Glomerular endothelial cell (primary cell): Measurements from ENCODE around the gene TM6SF1. TPM values are rescaled to one million over a fixed set of nuclear protein-coding genes. Genes with fewer than 3 reads are reported as not detected.
"Not testable (repeated sequence)": the region's sequence is repeated elsewhere in the genome, so short reads cannot be mapped to it uniquely, and the experiment has no call there.

Experiments
- DNase-seq: peaks from one replicate; pipeline ENCODE4 v3.0.0-alpha.2; 2011; ENCODE audit warnings: low read depth, low spot score; ENCODE audit errors: extremely low read depth
- total RNA-seq: library from RNA; depleted of rRNA; stranded (reverse); fragments of >200 nt; gene quantifications from 2 replicates; pipeline ENCODE4 v1.2.3, GENCODE V29; 2015

TM6SF1 gene
- total RNA-seq, 1 donor from 2014 or later = 38.0 TPM

- DNase-seq = no peak
These were observed 8.0 kb downstream of the TM6SF1 start for GRCh38 chr15:83115410-83115809.

- DNase-seq = no peak
These were observed 8.6 kb downstream of the TM6SF1 start for GRCh38 chr15:83115831-83116565.

- no peak for DNase-seq
These were observed 10.9 kb downstream of the TM6SF1 start for GRCh38 chr15:83118291-83118827.

- DNase-seq = no peak
These were observed 11.5 kb downstream of the TM6SF1 start for GRCh38 chr15:83118968-83119367.

- no peak for DNase-seq
These were observed 12.6 kb downstream of the TM6SF1 start for GRCh38 chr15:83119968-83120581.

GRCh38 chr15:83123529-83123928, 16.1 kb downstream of the TM6SF1 start:
- DNase-seq = no peak

- no peak for DNase-seq
These were observed 20.2 kb downstream of the TM6SF1 start for GRCh38 chr15:83127547-83128150.

- no peak for DNase-seq
These were observed 22.3 kb downstream of the TM6SF1 start for GRCh38 chr15:83129791-83130190.

GRCh38 chr15:83132861-83133523, 25.5 kb downstream of the TM6SF1 start:
- DNase-seq = no peak

GRCh38 chr15:83142151-83142550, 34.7 kb downstream of the TM6SF1 start:
- DNase-seq = not testable (repeated sequence)

- no peak for DNase-seq
These were observed 37.3 kb downstream of the TM6SF1 start for GRCh38 chr15:83144771-83145170.

- DNase-seq = no peak
These were observed 45.8 kb downstream of the TM6SF1 start for GRCh38 chr15:83153288-83153687.

GRCh38 chr15:83155942-83156341, 48.5 kb downstream of the TM6SF1 start:
- no peak for DNase-seq

- no peak for DNase-seq
These were observed 50.9 kb downstream of the TM6SF1 start for GRCh38 chr15:83158393-83158792.

GRCh38 chr15:83160741-83161140, 53.3 kb downstream of the TM6SF1 start:
- no peak for DNase-seq

- no peak for DNase-seq
These were observed 55.6 kb downstream of the TM6SF1 start for GRCh38 chr15:83163032-83163431.

- peak; percentile 39 for DNase-seq
These were observed 56.8 kb downstream of the TM6SF1 start for GRCh38 chr15:83164111-83164770.

- DNase-seq = peak; percentile 7
These were observed 57.4 kb downstream of the TM6SF1 start for GRCh38 chr15:83164771-83165404.

GRCh38 chr15:83166218-83166617, 58.8 kb downstream of the TM6SF1 start:
- DNase-seq = no peak

GRCh38 chr15:83166830-83167229, 59.4 kb downstream of the TM6SF1 start:
- no peak for DNase-seq
